Activated CD8-positive, alpha-beta memory T cell treated with anti-CD3 and anti-CD28 coated beads, Interleukin-2, amount 10 ng/mL, durations not matched to agents 7 days and 5 days (primary cell): ENCODE results near the gene CMC1. TPM values are rescaled to one million over a fixed set of nuclear protein-coding genes. Genes with fewer than 3 reads are reported as not detected.
"Not testable (repeated sequence)": the region's sequence is repeated elsewhere in the genome, so short reads cannot be mapped to it uniquely, and the experiment has no call there.

Source experiments
- ATAC-seq: fragments of 150-1000 bp; cut with Tn5 transposase; one replicate; pipeline ENCODE4 v1.10.0; 2021; ENCODE audit warnings: moderate library complexity
- CTCF ChIA-PET: fragments of 350-600 bp; sonication (Branson Sonifier 250); formaldehyde crosslinking; loops from one replicate; lab custom pipeline; 2021; ENCODE audit warnings: antibody characterized with exemption; lab: Charles Lee
- DNase-seq: peaks from one replicate; pipeline ENCODE4 v3.0.0-alpha.2; 2020
- H3K27ac Mint-ChIP-seq: one replicate; pipeline ENCODE4 v1.8.0; 2021; ENCODE audit warnings: mild to moderate bottlenecking, mixed read lengths
- H3K27me3 Mint-ChIP-seq: one replicate; pipeline ENCODE4 v1.8.0; 2021; ENCODE audit warnings: mixed read lengths
- H3K36me3 Mint-ChIP-seq: one replicate; pipeline ENCODE4 v1.8.0; 2021; ENCODE audit warnings: mild to moderate bottlenecking, mixed read lengths
- H3K4me1 Mint-ChIP-seq: one replicate; pipeline ENCODE4 v1.8.0; 2021; ENCODE audit warnings: mixed read lengths
- H3K4me3 Mint-ChIP-seq: one replicate; pipeline ENCODE4 v1.8.0; 2021; ENCODE audit warnings: mild to moderate bottlenecking, moderate library complexity, mixed read lengths
- H3K9me3 Mint-ChIP-seq: one replicate; pipeline ENCODE4 v1.8.0; 2022; ENCODE audit warnings: low read depth, mixed read lengths
- total RNA-seq, 2 experiments: library from RNA; stranded (reverse); gene quantifications; one replicate each; pipeline ENCODE4 v1.2.3, GENCODE V29; 2021

CMC1 gene
- total RNA-seq, 2 experiments from 2014 or later: 22.5 to 23.7 TPM

DNA sequence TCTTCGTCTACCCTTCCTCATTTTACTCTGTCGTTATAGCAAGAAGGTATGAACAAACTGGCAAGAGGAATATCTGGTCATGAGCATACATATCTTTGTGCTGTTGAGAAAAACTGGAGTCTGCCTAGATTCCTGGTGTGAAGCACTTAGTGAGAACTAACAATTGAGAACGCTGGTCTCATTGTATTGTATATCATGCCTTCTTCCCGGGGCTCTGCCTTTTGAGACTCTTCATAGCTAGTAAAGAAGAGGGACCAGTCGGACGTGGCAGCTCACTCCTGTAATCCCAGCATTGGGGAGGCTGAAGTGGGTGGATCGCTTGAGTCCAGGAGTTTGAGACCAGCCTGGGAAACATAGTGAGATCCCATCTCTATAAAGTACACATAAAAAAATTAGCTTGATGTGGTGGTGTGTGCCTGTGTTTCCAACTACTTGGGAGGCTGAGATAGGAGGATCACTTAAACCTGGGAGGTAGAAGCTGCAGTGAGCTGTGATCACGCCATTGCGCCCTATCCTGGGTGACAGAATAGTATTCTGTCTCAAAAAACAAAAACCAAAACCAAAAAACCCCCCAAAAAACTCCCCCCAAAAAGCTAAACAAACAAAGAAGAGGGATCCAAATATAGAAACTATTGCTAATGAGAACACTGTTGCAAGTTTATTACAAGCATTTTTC, 11.8 kb downstream of the CMC1 start:
- Mint-ChIP-seq H3K36me3 (peaks cover 34% of the 10 kb centered on the region), H3K27me3 (no peaks in the 10 kb centered on the region), H3K4me1 (peaks cover 42% of the 10 kb centered on the region), H3K9me3 (no peaks in the 10 kb centered on the region), H3K27ac (no peak overlapping the region), H3K4me3 (no peak overlapping the region)
- CTCF ChIA-PET: interaction anchor here (0.6 to 1.1 kb wide), 3 partner anchors 9 to 541 kb away, joined by 3 to 4 read pairs (median 3); no protein-coding TSS in a partner anchor
- ATAC-seq: no peak
- DNase-seq: no peak

DNA sequence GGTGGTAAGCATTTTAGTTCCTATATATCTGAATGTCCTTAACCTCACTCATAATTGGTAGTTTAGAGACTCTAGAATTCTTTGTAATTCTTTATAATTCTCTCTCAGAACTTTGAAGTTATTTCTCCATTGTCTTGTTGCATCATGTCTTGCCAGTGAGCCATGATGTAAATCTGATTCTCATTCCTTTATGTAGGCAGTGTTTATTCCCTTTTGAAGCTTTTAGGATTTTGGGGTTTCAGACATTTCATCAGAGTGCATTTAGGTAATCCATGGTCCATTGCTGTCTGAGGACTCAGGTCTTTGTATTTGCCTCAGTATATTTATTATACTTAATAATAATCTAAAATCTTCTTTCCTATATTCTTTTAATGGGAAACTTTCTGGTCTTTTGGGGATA, 20.6 kb downstream of the CMC1 start:
- Mint-ChIP-seq H3K4me3 (no peak overlapping the region), H3K9me3 (peaks cover 7% of the 10 kb centered on the region), H3K27me3 (no peaks in the 10 kb centered on the region), H3K36me3 (peaks cover 37% of the 10 kb centered on the region), H3K4me1 (no peaks in the 10 kb centered on the region), H3K27ac (no peak overlapping the region)
- no peak for ATAC-seq
- CTCF ChIA-PET: no interaction called here
- DNase-seq: no peak

DNA sequence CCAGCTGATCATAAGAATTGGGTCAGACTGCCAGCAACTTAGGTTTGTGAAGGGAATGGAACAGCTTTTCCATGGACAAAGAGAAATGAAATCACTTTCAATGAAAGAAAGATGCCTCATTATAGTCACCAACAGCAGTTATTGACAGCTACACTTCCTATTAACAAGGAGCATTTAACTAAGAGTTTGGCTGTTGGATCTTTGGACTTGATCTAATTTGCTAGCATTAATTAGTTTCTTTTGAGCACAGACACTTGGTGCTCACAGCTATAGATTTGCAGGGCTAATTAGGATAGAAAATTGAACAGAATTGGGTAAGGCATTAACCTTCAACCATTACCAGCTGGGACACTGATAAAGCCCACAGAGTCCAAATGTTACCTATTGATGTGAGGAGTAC, 24.2 kb downstream of the CMC1 start:
- CTCF ChIA-PET: interaction anchor here (0.7 kb wide), 1 partner anchor 43 kb away, joined by 3 read pairs; no protein-coding TSS in a partner anchor
- peaks cover 39% of the 10 kb centered on the region for H3K36me3 Mint-ChIP-seq
- ATAC-seq (no peak), DNase-seq (no peak)
- no peaks in the 10 kb centered on the region for H3K4me1 Mint-ChIP-seq
- H3K9me3 Mint-ChIP-seq: peaks cover 4% of the 10 kb centered on the region
- no peak overlapping the region for H3K4me3 Mint-ChIP-seq
- H3K27me3 Mint-ChIP-seq: no peaks in the 10 kb centered on the region
- H3K27ac Mint-ChIP-seq: no peak overlapping the region

DNA sequence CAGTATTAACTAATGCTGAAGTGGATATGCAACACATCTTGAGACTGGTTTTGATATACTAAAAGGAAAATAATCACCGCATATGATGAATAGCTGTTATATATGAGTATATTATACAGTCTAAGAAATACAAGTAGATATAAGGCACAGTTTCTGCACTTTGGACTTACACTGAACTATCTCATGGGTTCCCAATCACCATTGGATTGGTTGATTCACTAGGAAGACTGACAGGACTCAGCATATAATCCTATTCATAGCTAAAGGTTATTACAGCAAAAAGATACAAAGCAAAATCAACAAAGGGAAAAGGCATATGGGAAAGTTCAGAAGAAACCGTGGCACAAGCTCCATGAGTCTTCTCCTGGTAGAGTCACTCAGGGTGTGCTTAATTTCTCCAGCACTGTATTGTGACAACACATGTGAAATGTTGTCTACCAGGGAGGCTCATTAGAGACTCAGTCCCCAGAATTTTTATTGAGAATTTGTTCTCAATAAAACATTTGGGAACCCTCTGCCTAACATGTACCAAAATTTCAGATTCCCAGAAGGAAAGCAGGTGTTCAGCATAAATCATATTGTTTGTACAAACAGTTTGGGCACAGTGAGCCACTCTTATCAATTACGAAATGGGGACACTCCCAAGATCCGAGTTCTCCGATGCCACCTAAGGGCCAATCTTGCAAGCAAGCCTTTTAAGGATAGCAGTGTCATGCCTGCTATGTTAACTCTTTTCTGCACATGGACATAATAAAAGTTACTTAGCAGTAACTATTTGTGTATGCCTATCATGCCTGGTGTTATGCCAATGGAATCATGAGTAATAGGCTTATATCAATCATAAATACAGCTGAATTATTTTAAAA, 26.8 kb downstream of the CMC1 start:
- Mint-ChIP-seq H3K27ac (no peak overlapping the region), H3K36me3 (peaks cover 59% of the 10 kb centered on the region), H3K4me1 (peaks cover 8% of the 10 kb centered on the region), H3K9me3 (peaks cover 12% of the 10 kb centered on the region), H3K4me3 (no peak overlapping the region), H3K27me3 (no peaks in the 10 kb centered on the region)
- DNase-seq (no peak), ATAC-seq (no peak)
- CTCF ChIA-PET: no interaction called here

DNA sequence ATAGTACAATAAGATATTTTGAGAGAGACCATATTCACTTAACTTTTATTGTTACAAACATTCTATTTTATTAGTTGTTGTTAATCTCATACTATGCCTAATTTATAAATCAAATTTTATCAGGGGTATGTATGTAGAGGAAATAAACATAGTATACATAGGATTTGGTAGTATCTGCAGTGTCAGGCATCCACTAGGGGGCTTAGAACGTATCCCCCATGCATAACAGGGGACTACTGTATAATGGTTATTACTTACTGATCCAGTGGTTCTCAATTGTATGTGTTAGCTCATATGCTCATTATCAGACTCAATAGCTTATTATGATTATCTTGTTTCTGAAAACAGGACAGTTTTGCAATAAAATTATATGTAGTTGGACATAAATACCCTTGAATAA, 27.6 kb downstream of the CMC1 start:
- Mint-ChIP-seq H3K27me3 (no peaks in the 10 kb centered on the region), H3K9me3 (peaks cover 18% of the 10 kb centered on the region), H3K36me3 (peaks cover 62% of the 10 kb centered on the region), H3K27ac (no peak overlapping the region), H3K4me3 (no peak overlapping the region), H3K4me1 (peaks cover 8% of the 10 kb centered on the region)
- ATAC-seq: no peak
- no peak for DNase-seq
- CTCF ChIA-PET: no interaction called here

DNA sequence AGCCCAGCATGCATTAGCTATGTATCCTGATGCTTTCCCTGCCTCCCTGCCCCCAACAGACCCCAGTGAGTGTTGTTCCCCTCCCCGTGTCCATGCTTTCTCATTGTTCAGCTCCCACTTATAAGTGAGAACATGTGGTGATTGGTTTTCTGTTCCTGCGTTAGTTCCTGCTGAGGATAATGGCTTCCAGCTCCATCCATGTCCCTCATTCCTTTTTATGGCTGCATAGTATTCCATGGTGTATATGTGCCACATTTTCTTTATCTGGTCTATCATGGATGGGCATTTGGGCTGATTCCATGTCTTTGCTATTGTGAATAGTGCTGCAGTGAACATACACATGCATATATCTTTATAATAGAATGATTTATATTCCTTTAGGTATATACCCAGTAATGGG, 28.5 kb downstream of the CMC1 start:
- DNase-seq, H3K4me1 Mint-ChIP-seq, ATAC-seq, H3K27me3 Mint-ChIP-seq, H3K4me3 Mint-ChIP-seq, H3K27ac Mint-ChIP-seq, CTCF ChIA-PET: not testable (repeated sequence)
- H3K9me3 Mint-ChIP-seq: peaks cover 22% of the 10 kb centered on the region
- peaks cover 66% of the 10 kb centered on the region for H3K36me3 Mint-ChIP-seq

DNA sequence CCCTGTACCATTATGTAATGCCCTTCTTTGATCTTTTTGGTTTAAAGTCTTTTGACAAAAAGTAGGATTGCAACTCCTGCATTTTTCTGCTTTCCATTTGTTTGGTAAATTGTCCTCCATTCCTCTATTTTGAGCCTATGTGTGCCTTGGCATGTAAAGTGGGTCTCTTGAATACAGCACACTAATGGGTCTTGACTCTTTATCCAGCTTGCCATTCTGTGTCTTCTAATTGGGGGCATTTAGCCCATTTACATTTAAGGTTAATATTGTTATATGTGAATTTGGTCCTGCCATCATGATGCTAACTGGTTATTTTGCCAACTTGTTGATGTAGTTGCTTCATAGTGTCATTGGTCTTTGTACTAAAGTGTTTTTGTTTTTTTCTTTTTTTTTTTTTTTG, 32.4 kb downstream of the CMC1 start:
- ATAC-seq (no peak), DNase-seq (no peak)
- no peak overlapping the region for H3K4me3 Mint-ChIP-seq
- H3K9me3 Mint-ChIP-seq: peaks cover 22% of the 10 kb centered on the region
- no peaks in the 10 kb centered on the region for H3K27me3 Mint-ChIP-seq
- H3K36me3 Mint-ChIP-seq: peaks cover 71% of the 10 kb centered on the region
- CTCF ChIA-PET: no interaction called here
- H3K27ac Mint-ChIP-seq: no peak overlapping the region
- H3K4me1 Mint-ChIP-seq: peaks cover 10% of the 10 kb centered on the region

DNA sequence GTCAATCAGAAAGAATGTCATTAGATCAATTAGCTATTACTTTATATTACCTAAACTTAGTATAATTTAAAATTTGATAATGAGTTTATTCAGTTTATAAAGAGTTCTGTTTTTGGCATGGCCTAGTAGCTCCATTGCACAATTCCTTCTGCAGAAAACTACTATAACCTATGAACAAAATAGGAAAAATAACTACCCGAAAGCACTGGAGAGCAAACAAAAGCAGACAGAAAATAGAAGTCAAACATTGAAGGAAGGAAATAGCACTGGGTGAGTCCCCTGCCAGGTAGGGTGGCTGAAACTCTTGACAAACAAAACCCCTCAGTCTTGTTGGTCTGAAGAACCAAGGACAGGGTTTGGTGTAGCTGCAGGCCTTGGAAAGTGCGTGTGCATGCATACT, 37.5 kb downstream of the CMC1 start:
- Mint-ChIP-seq H3K9me3 (peaks cover 4% of the 10 kb centered on the region), H3K4me1 (peaks cover 2% of the 10 kb centered on the region), H3K36me3 (peaks cover 31% of the 10 kb centered on the region), H3K27me3 (no peaks in the 10 kb centered on the region), H3K27ac (no peak overlapping the region), H3K4me3 (no peak overlapping the region)
- DNase-seq: no peak
- no peak for ATAC-seq
- CTCF ChIA-PET: interaction anchor here (1.6 kb wide), 1 partner anchor 566 kb away, joined by 6 read pairs; no protein-coding TSS in a partner anchor

DNA sequence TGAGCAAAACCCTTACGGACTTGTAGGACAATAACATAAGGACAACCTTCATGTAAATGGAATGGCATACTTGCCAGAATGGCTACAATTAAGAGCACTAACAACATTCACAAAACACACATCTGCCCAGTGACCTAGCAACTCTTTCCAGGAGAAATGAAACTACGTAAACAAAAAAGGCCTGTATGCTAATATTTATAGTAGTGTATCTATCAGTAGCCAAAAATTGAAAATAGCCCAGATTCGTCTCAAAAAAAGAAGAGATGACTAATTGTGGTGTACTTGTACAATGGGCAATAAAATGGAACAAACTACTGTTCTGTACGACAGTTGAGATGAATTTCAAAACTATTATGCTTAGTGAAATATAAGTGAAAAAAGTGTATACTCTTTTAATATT, 38.4 kb downstream of the CMC1 start:
- no peaks in the 10 kb centered on the region for H3K27me3 Mint-ChIP-seq
- H3K27ac Mint-ChIP-seq: no peak overlapping the region
- DNase-seq (no peak), ATAC-seq (no peak)
- H3K4me3 Mint-ChIP-seq: no peak overlapping the region
- no peaks in the 10 kb centered on the region for H3K9me3 Mint-ChIP-seq
- peaks cover 25% of the 10 kb centered on the region for H3K36me3 Mint-ChIP-seq
- H3K4me1 Mint-ChIP-seq: peaks cover 2% of the 10 kb centered on the region
- CTCF ChIA-PET: interaction anchor here (1.6 kb wide), 1 partner anchor 567 kb away, joined by 6 read pairs; no protein-coding TSS in a partner anchor

DNA sequence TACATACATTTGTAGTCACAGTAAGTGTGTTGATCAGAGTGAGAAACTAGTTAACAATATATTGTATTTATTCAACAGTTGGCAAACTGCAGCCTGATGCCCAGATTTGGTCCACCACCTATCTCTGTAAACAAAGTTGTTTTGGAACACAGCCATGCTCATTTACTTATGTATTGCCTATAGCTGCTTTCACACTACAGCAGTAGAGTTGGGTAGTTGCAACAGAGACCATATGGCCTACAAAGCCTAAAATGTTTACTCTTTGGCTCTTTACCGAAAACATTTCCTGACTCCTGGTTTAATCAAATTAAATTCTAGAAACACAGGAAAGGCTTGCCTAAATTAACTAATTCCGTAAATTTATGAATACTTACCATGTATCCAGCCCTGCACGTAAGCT, 39.4 kb downstream of the CMC1 start:
- Mint-ChIP-seq H3K27me3 (no peaks in the 10 kb centered on the region), H3K9me3 (no peaks in the 10 kb centered on the region), H3K36me3 (peaks cover 16% of the 10 kb centered on the region), H3K4me1 (peaks cover 8% of the 10 kb centered on the region), H3K4me3 (no peak overlapping the region), H3K27ac (no peak overlapping the region)
- DNase-seq (no peak), ATAC-seq (no peak)
- CTCF ChIA-PET: interaction anchor here (1.5 kb wide), 1 partner anchor 569 kb away, joined by 3 read pairs; no protein-coding TSS in a partner anchor

DNA sequence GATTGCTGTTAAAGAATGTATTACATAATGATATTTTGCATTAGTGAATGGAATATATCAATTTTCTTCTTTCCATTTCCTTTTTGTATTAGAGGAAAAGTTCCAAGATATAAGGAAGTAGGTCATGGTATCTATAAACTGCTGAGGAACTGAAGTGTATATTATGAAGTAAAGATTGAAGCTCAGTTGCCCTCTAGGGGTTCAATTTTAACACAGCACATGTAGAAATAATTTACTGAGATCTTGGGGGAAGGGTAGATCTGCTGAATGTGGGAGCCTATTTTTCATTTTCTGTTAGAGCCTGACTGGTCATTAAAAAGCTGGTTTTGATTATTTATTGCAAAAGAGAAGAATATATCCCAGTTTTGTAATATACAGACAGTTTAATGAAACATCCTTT, 45.2 kb downstream of the CMC1 start:
- Mint-ChIP-seq H3K9me3 (no peaks in the 10 kb centered on the region), H3K4me1 (peaks cover 13% of the 10 kb centered on the region), H3K27ac (no peak overlapping the region), H3K4me3 (no peak overlapping the region), H3K36me3 (peaks cover 17% of the 10 kb centered on the region), H3K27me3 (no peaks in the 10 kb centered on the region)
- peak; percentile 80 for ATAC-seq
- DNase-seq: no peak
- CTCF ChIA-PET: interaction anchor here (0.8 to 4.2 kb wide), 9 partner anchors 10 to 574 kb away, joined by 3 to 24 read pairs (median 4); partner anchors contain the start of gene EOMES

DNA sequence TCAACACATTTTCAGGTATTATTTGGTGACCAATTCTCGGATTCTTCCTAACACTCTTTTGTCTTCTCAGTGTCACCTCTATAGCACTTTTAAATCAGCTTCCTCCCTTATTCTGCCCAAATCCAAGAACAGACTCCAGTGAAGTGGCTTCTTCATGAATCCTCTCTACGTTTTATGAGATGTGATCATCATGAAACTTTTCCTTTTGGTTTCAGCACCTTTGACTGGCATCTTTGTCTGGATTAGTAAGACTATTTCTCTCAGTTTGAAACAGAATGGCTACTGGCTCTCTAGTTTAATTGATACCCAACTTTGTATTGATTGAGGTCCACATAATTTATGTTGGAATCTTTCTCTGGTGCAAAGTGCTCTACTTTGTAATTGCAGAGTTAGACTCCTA, 45.6 kb downstream of the CMC1 start:
- DNase-seq (no peak), ATAC-seq (no peak)
- peak overlapping the region; percentile 25 for H3K4me3 Mint-ChIP-seq
- H3K9me3 Mint-ChIP-seq: no peaks in the 10 kb centered on the region
- no peaks in the 10 kb centered on the region for H3K27me3 Mint-ChIP-seq
- peak overlapping the region; percentile 22 for H3K27ac Mint-ChIP-seq
- peaks cover 19% of the 10 kb centered on the region for H3K36me3 Mint-ChIP-seq
- CTCF ChIA-PET: interaction anchor here (0.8 to 4.2 kb wide), 10 partner anchors 9 to 574 kb away, joined by 3 to 24 read pairs (median 4); partner anchors contain the start of gene EOMES
- H3K4me1 Mint-ChIP-seq: peaks cover 14% of the 10 kb centered on the region

DNA sequence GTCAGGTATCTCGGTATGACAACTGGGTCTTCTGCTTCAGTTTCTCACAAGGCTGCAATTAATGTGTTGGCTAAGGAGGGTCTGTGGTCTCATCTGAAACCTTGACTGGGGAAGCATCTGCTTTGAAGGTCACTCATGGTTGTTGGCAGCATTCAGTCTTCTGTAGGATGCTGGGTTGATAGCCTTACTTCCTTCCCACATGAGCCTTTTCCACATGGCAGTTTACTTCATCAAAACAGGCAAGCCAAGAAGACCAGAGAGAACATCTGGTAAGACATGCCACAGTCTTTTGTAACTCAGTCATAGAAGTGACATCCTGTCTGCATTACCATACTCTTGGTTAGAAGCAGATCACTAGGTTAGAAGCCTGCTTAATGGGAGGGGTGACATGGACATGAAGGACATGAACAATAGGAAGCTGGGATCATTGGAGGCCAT, 49.5 kb downstream of the CMC1 start:
- CTCF ChIA-PET: no interaction called here
- ATAC-seq (peak; percentile 35), DNase-seq (no peak)
- Mint-ChIP-seq H3K4me3 (no peak overlapping the region), H3K9me3 (no peaks in the 10 kb centered on the region), H3K27me3 (no peaks in the 10 kb centered on the region), H3K4me1 (peaks cover 18% of the 10 kb centered on the region), H3K27ac (peak overlapping the region; percentile 41), H3K36me3 (peaks cover 22% of the 10 kb centered on the region)
